Pancreas (tissue), 10 donors: ENCODE data around the gene COLEC11. TPM values are rescaled to one million over a fixed set of nuclear protein-coding genes. Genes with fewer than 3 reads are reported as not detected.

Experiments
- ATAC-seq, 4 donors: fragments of 200-7000 bp; cut with Tn5 transposase; one replicate each; pipeline versions ENCODE4 v1.8.0 to v1.9.1; 2020; ENCODE audit warnings: mild to moderate bottlenecking in 4 of 4, moderate library complexity in 4 of 4
- DNase-seq, 6 donors: peaks; one replicate each; pipeline ENCODE4 v3.0.0-alpha.2; 2020
- FAIRE-seq: peaks from 2 replicates; lab custom pipeline; 2012; peaks lifted over from hg19 to GRCh38; lab: Jason Lieb, UNC
- H3K27ac ChIP-seq, 4 donors: fragments of 200-600 bp; sonication (generic); 1 replicate in 3 of 4; 2 replicates in 1 of 4; pipeline versions ENCODE4 v1.5.0 to v1.8.0; 2020
- H3K27me3 ChIP-seq, 4 donors: fragments of 200-600 bp; one replicate each; pipeline ENCODE4 v1.8.0; 2021
- H3K36me3 ChIP-seq, 3 donors: fragments of 200-600 bp; sonication (generic) in 1 of 3; one replicate each; pipeline versions ENCODE4 v1.5.0 to v1.8.0; 2020 to 2021
- H3K4me1 ChIP-seq, 3 donors: fragments of 200-600 bp; one replicate each; pipeline ENCODE4 v1.8.0; 2021
- H3K4me3 ChIP-seq, 4 donors: fragments of 200-600 bp; sonication (generic) in 2 of 4; one replicate each; pipeline versions ENCODE4 v1.5.0 to v1.8.0; 2020 to 2021
- H3K9me3 ChIP-seq, 4 donors: fragments of 200-600 bp; one replicate each; pipeline ENCODE4 v1.8.0; 2021
- WGBS, 2 donors: extraction: QIAGEN DNeasy Blood & Tissue Kit; methylation state at CpG; one replicate each; pipeline ENCODE4 v1.1.7; 2013; 5-methylcytosine and 5-hydroxymethylcytosine counted together
- intact Hi-C, 3 donors: fragments of 100-400 bp; cut with DNase I; formaldehyde crosslinking; loops; one replicate each; pipeline versions ENCODE4 v1.11.1 to v1.14.2; 2022
- polyA plus RNA-seq, 2 donors: library from polyadenylated mRNA; stranded (reverse); fragments of 200-250 nt; gene quantifications; one replicate each; pipeline ENCODE4 v1.2.3, GENCODE V29; 2013
- total RNA-seq, 6 donors: library from RNA; stranded (reverse); fragmentation: NEBNext Ultra II Directional in 4 of 6; extraction: Animal tissue kit (Norgen Biotek cat#: 25700) in 4 of 6; gene quantifications; one replicate each; pipeline versions ENCODE4 v1.2.1 to v1.2.4, GENCODE V29; 2021 to 2023
- TF ChIP-seq, protein P1 (sequence below), 4 donors: fragments of 200-600 bp; sonication (generic) in 3 of 4; IDR thresholded peaks; one replicate each; pipeline versions ENCODE4 v1.5.0 to v1.8.0; 2021; ENCODE audit warnings: antibody characterized with exemption in 4 of 4
- donor health status: healthy with polysubstance abuse.
- donor health status: DM: no; HTN: no; CAD: no; lungs with moderate emphysema.
- donor health status: DM: no; HTN: no; CAD: no.
- donor health status: control.
- donor health status: control.
- donor health status: Bipolar disorder and iron deficiency.
- donor health status: DM: yes; HTN: yes; CAD: no.
- donor health status: DM: no; HTN: no; CAD: no.
- donor health status: DM: no; HTN: no; CAD: no.
- donor health status: DM: yes; HTN: yes; CAD: no.

The COLEC11 gene
- total and polyA plus RNA-seq, 8 donors, result 2.0 to 11.9 (median 3.5) TPM

GRCh38 chr2:3644246-3644525 lies 49.3 kb downstream of the COLEC11 start:
- no peaks in the 10 kb centered on the region for H3K9me3 ChIP-seq
- FAIRE-seq (no peak), DNase-seq (no peak), ATAC-seq (no peak)
- intact Hi-C loops, result loop anchor here in 1 of 3 donors (10.0 kb wide), 1 partner anchor 219 kb away; no protein-coding TSS in a partner anchor
- H3K27me3 ChIP-seq, result no peaks in the 10 kb centered on the region
- H3K4me1 ChIP-seq, result no peaks in the 10 kb centered on the region
- TF ChIP-seq, protein P1, sequence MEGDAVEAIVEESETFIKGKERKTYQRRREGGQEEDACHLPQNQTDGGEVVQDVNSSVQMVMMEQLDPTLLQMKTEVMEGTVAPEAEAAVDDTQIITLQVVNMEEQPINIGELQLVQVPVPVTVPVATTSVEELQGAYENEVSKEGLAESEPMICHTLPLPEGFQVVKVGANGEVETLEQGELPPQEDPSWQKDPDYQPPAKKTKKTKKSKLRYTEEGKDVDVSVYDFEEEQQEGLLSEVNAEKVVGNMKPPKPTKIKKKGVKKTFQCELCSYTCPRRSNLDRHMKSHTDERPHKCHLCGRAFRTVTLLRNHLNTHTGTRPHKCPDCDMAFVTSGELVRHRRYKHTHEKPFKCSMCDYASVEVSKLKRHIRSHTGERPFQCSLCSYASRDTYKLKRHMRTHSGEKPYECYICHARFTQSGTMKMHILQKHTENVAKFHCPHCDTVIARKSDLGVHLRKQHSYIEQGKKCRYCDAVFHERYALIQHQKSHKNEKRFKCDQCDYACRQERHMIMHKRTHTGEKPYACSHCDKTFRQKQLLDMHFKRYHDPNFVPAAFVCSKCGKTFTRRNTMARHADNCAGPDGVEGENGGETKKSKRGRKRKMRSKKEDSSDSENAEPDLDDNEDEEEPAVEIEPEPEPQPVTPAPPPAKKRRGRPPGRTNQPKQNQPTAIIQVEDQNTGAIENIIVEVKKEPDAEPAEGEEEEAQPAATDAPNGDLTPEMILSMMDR (IDR thresholded peaks at IDR 0.05), result no peak
- no peak overlapping the region for H3K4me3 ChIP-seq
- H3K27ac ChIP-seq, result no peak overlapping the region
- H3K36me3 ChIP-seq, result no peaks in the 10 kb centered on the region

- no peak for FAIRE-seq
Observed at GRCh38 chr2:3644891-3645605, 50.1 kb downstream of the COLEC11 start.

DNA sequence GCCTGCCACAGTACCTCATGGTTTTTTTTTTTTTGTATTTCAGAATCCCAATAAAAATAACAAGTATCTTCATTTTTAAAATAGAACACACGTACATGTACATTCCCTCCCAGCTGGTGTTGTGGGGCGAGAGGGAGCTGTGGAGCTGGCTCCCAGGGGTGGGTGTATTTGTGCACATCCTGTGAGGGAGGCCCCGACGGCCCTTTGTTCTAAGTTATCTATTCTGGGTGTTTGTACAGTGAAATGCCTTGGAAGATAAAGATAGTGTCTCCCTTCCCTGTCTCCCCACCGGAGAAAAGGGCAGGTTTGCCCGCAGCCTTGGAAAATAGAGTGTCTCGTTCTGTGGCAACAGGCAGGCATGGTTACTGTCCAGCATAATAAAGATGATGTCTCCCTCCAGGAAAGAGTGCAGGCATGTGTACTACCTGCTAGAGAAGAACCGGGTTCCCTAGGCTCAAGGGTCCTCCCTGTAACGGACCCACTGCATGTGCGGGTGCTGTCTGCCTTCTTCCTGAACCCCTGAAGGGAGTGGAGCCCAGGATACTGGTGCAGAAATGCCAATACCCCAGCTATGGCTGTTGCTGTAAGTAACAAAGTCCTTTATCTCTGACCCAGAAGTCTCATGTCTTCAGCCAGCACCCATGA lies 51.0 kb downstream of the COLEC11 start:
- Histone ChIP-seq H3K4me1 (peaks cover 0 to 3% (median 0%) of the 10 kb centered on the region in 3 donors), H3K27ac (no peak overlapping the region), H3K36me3 (no peaks in the 10 kb centered on the region), H3K9me3 (no peaks in the 10 kb centered on the region), H3K27me3 (no peaks in the 10 kb centered on the region), H3K4me3 (no peak overlapping the region)
- ATAC-seq (no peak), FAIRE-seq (no peak), DNase-seq (peak in 1 of 6 donors; percentile 37)
- intact Hi-C loops, result loop anchor here in 1 of 3 donors (10.0 kb wide), 1 partner anchor 221 kb away; no protein-coding TSS in a partner anchor
- 66 to 75% methylated on average over 10 of the region's 10 CpGs for whole genome bisulfite sequencing, 2 donors
- TF ChIP-seq, protein P1 (IDR thresholded peaks at IDR 0.05), result no peak

More at GRCh38 chr2:3644891-3645605, 50.1 kb downstream of the COLEC11 start:
- Histone ChIP-seq H3K27me3 (no peaks in the 10 kb centered on the region), H3K4me1 (no peaks in the 10 kb centered on the region), H3K9me3 (no peaks in the 10 kb centered on the region), H3K4me3 (no peak overlapping the region), H3K27ac (no peak overlapping the region), H3K36me3 (no peaks in the 10 kb centered on the region)
- DNase-seq, result peak in 1 of 6 donors; percentile 30
- intact Hi-C loops, result loop anchor here in 1 of 3 donors (10.0 kb wide), 1 partner anchor 220 kb away; no protein-coding TSS in a partner anchor
- TF ChIP-seq, protein P1 (IDR thresholded peaks at IDR 0.05), result no peak
- ATAC-seq, result no peak
- 73 to 87% methylated on average over 15 of the region's 15 CpGs for WGBS, 2 donors

GRCh38 chr2:3646446-3646845 lies 51.5 kb downstream of the COLEC11 start:
- 79 to 86% methylated on average over 8 of the region's 8 CpGs for WGBS, 2 donors
- H3K27me3 ChIP-seq, result no peaks in the 10 kb centered on the region
- no peaks in the 10 kb centered on the region for H3K36me3 ChIP-seq
- intact Hi-C loops, result loop anchor here in 1 of 3 donors (10.0 kb wide), 1 partner anchor 222 kb away; no protein-coding TSS in a partner anchor
- ATAC-seq (no peak), DNase-seq (peak in 2 of 6 donors; percentile 6 to 9), FAIRE-seq (no peak)
- H3K4me3 ChIP-seq, result no peak overlapping the region
- H3K4me1 ChIP-seq, result peaks cover 0 to 4% (median 0%) of the 10 kb centered on the region in 3 donors
- H3K9me3 ChIP-seq, result no peaks in the 10 kb centered on the region
- no peak overlapping the region for H3K27ac ChIP-seq
- TF ChIP-seq, protein P1 (IDR thresholded peaks at IDR 0.05), result no peak
